ENCODE results near the gene AZI2.

DNA sequence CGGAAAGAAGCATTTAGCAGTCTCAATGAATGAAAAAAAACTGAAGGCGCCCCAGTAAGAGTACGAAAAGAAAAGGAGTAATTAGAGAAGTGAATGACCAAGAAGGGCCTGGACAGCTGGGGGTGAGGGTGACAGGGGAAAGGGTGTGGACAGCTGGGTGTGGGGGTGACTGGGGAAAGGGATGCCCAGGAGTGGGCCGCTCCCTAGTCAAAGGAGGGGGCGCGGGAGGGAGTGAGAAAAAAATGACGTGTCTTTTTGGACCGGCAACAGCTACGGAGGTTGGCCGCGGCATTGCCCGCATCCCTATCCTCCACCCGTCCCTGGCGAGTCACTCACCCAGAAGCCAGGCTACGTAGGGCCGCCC is 377 bp downstream of the AZI2 start:
- TF ChIP-seq, protein P1, sequence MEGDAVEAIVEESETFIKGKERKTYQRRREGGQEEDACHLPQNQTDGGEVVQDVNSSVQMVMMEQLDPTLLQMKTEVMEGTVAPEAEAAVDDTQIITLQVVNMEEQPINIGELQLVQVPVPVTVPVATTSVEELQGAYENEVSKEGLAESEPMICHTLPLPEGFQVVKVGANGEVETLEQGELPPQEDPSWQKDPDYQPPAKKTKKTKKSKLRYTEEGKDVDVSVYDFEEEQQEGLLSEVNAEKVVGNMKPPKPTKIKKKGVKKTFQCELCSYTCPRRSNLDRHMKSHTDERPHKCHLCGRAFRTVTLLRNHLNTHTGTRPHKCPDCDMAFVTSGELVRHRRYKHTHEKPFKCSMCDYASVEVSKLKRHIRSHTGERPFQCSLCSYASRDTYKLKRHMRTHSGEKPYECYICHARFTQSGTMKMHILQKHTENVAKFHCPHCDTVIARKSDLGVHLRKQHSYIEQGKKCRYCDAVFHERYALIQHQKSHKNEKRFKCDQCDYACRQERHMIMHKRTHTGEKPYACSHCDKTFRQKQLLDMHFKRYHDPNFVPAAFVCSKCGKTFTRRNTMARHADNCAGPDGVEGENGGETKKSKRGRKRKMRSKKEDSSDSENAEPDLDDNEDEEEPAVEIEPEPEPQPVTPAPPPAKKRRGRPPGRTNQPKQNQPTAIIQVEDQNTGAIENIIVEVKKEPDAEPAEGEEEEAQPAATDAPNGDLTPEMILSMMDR (IDR thresholded peaks at IDR 0.05; ENCODE audit: low read depth, low read length), result no peak
- no peak for TF ChIP-seq EZH2phosphoT487 (IDR thresholded peaks at IDR 0.05; ENCODE audit: low read depth)
